Right lobe of liver (tissue), 4 donors: ENCODE data around the gene SYT17.

Source experiments
- POLR2A ChIP-seq: fragments of 450-650 bp; IDR thresholded peaks from one replicate; pipeline ENCODE4 v1.6.1; 2017; ENCODE audit warnings: antibody characterized with exemption, mild to moderate bottlenecking
- TF ChIP-seq, protein P1 (sequence below), 4 donors: fragments of 200-600 bp in 3 of 4; fragments of 450-650 bp in 1 of 4; IDR thresholded peaks; one replicate each; pipeline versions ENCODE4 v1.5.1 to v1.8.0; 2016 to 2022; ENCODE audit warnings: antibody characterized with exemption in 4 of 4, mild to moderate bottlenecking in 2 of 4
- donor health status: DM: no; HTN: no; CAD: no.
- donor health status: DM: no; HTN: no; CAD: no.
- donor health status: DM: no; HTN: yes; CAD: no.

DNA sequence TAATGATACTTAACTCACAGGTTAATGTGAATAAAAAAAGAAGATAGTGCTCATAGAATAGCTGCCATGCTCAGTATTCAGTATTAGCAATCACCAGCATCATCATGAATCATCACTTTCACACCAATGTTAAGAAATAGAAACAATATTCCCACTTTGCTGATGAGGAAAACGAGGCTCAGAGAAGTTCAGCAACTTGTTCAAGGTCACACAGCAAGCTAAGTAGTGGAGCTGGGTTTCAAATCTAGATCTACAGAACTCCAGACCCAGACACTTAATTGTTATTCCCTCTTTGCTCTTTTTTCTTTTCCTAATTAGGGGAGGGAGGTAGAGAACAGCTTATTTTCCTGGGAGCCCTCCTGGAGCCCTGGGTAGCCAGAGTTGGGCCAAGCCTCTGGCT, 140.4 kb downstream of the SYT17 start:
- TF ChIP-seq POLR2A, result no peak
- TF ChIP-seq, protein P1, sequence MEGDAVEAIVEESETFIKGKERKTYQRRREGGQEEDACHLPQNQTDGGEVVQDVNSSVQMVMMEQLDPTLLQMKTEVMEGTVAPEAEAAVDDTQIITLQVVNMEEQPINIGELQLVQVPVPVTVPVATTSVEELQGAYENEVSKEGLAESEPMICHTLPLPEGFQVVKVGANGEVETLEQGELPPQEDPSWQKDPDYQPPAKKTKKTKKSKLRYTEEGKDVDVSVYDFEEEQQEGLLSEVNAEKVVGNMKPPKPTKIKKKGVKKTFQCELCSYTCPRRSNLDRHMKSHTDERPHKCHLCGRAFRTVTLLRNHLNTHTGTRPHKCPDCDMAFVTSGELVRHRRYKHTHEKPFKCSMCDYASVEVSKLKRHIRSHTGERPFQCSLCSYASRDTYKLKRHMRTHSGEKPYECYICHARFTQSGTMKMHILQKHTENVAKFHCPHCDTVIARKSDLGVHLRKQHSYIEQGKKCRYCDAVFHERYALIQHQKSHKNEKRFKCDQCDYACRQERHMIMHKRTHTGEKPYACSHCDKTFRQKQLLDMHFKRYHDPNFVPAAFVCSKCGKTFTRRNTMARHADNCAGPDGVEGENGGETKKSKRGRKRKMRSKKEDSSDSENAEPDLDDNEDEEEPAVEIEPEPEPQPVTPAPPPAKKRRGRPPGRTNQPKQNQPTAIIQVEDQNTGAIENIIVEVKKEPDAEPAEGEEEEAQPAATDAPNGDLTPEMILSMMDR (IDR thresholded peaks at IDR 0.05), result no peak
